Osteocyte (in vitro differentiated cells): ENCODE results near the gene ADAMTS2. TPM values are rescaled to one million over a fixed set of nuclear protein-coding genes. Genes with fewer than 3 reads are reported as not detected.

Experiments
- DNase-seq: peaks from one replicate; pipeline ENCODE4 v3.0.0; 2021; ENCODE audit warnings: mixed read lengths; ENCODE audit not compliant: unreplicated experiment; ENCODE audit errors: extremely low spot score
- H3K27ac Mint-ChIP-seq: one replicate; pipeline ENCODE4 v1.8.0; 2021; ENCODE audit warnings: mild to moderate bottlenecking, mixed read lengths; ENCODE audit not compliant: unreplicated experiment
- H3K27me3 Mint-ChIP-seq: one replicate; pipeline ENCODE4 v1.8.0; 2021; ENCODE audit warnings: mixed read lengths; ENCODE audit not compliant: unreplicated experiment
- H3K36me3 Mint-ChIP-seq: one replicate; pipeline ENCODE4 v1.8.0; 2021; ENCODE audit warnings: mixed read lengths; ENCODE audit not compliant: unreplicated experiment
- H3K4me1 Mint-ChIP-seq: one replicate; pipeline ENCODE4 v1.8.0; 2021; ENCODE audit warnings: mixed read lengths; ENCODE audit not compliant: unreplicated experiment
- H3K4me3 Mint-ChIP-seq: one replicate; pipeline ENCODE4 v1.8.0; 2021; ENCODE audit warnings: mild to moderate bottlenecking, moderate library complexity, mixed read lengths; ENCODE audit not compliant: unreplicated experiment
- H3K9me3 Mint-ChIP-seq: one replicate; pipeline ENCODE4 v1.8.0; 2021; ENCODE audit warnings: mixed read lengths; ENCODE audit not compliant: unreplicated experiment
- total RNA-seq: library from RNA; stranded (reverse); gene quantifications from 2 replicates; pipeline ENCODE4 v1.2.1, GENCODE V29; 2021
- TF ChIP-seq, protein P1 (sequence below): fragments of 200-600 bp; sonication (generic); IDR thresholded peaks from 2 replicates; pipeline ENCODE4 v1.5.0; 2021; ENCODE audit warnings: antibody characterized with exemption, mild to moderate bottlenecking, moderate library complexity

ADAMTS2 gene
- total RNA-seq, 1 donor from 2014 or later = 12.2 TPM

DNA sequence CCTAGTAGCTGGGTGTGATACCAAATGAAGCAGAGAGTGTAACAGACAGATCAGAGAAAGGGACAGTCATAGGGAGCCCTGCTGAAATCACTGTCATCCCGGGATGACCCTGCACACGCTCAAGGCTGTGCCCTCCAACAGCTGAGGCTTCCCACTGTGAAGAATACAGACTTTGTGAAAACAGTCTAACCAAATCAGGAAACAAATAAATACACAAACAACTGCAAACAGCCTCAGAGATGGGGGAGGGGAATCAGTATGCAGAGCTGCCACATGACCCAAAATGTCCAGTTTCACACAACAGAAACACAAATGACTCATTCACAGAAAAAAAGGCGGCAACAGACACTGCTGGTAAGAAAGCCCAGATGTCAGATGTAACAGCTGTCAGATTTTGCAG, 101.9 kb downstream of the ADAMTS2 start:
- Mint-ChIP-seq H3K9me3 (peaks cover 42% of the 10 kb centered on the region), H3K27ac (no peak overlapping the region), H3K4me1 (no peaks in the 10 kb centered on the region), H3K27me3 (no peaks in the 10 kb centered on the region), H3K36me3 (no peaks in the 10 kb centered on the region), H3K4me3 (no peak overlapping the region)
- DNase-seq = no peak
- TF ChIP-seq, protein P1, sequence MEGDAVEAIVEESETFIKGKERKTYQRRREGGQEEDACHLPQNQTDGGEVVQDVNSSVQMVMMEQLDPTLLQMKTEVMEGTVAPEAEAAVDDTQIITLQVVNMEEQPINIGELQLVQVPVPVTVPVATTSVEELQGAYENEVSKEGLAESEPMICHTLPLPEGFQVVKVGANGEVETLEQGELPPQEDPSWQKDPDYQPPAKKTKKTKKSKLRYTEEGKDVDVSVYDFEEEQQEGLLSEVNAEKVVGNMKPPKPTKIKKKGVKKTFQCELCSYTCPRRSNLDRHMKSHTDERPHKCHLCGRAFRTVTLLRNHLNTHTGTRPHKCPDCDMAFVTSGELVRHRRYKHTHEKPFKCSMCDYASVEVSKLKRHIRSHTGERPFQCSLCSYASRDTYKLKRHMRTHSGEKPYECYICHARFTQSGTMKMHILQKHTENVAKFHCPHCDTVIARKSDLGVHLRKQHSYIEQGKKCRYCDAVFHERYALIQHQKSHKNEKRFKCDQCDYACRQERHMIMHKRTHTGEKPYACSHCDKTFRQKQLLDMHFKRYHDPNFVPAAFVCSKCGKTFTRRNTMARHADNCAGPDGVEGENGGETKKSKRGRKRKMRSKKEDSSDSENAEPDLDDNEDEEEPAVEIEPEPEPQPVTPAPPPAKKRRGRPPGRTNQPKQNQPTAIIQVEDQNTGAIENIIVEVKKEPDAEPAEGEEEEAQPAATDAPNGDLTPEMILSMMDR = no peak

DNA sequence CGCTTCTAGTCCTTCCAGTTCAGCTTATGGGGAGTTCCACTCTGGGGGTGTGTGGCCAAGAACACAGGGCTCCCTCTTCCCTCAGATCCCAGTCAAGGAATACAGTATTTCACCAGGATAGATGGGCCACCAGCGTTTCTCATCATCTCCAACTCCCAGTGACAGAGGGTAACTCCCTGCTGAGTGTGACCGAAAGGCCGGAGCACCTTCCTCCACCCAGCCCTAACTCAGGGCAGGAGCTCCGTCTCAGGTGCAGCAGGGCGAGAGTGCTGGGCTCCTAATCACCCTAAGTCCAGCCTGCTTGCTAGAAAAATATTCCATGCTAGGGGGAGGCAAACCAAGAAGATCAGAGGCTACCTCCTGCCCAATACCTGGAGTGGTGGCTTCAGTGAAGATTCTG, 102.6 kb downstream of the ADAMTS2 start:
- TF ChIP-seq, protein P1 = no peak
- H3K4me3 Mint-ChIP-seq = no peak overlapping the region
- H3K36me3 Mint-ChIP-seq = no peaks in the 10 kb centered on the region
- H3K27ac Mint-ChIP-seq = no peak overlapping the region
- H3K27me3 Mint-ChIP-seq = no peaks in the 10 kb centered on the region
- H3K9me3 Mint-ChIP-seq = peaks cover 42% of the 10 kb centered on the region
- no peaks in the 10 kb centered on the region for H3K4me1 Mint-ChIP-seq
- no peak for DNase-seq

DNA sequence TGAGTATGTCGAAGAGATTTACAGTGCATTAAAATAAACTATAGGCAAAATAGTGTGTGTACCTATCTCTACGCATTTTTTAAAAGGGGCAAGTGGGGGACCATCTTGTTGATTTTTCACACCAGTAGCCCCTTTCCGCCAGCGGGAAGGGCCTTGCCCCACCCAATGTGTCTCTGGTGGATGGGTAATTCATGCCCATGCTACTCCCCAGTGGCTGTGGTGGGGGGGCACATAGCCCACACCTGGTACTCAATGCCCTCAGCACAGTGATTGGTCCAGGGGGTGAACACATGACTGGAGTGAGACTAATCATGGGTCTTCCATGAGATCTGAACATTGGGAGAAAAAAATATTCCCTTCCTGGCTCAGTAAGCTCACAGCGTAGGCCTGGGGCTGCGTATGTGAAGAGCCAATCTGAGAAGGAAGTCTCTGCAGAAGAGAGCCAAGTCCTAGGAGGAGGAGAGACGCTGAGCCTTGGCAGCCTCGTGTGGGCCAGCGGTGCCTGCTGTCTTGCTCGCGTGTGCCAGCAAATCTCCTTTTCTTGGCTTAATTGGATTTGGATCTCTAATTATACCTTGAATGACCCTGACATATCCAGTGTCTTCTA, 103.4 kb downstream of the ADAMTS2 start:
- Mint-ChIP-seq H3K9me3 (peaks cover 40% of the 10 kb centered on the region), H3K4me1 (no peaks in the 10 kb centered on the region), H3K4me3 (no peak overlapping the region), H3K36me3 (no peaks in the 10 kb centered on the region), H3K27ac (no peak overlapping the region), H3K27me3 (no peaks in the 10 kb centered on the region)
- DNase-seq = no peak
- TF ChIP-seq, protein P1 = no peak

DNA sequence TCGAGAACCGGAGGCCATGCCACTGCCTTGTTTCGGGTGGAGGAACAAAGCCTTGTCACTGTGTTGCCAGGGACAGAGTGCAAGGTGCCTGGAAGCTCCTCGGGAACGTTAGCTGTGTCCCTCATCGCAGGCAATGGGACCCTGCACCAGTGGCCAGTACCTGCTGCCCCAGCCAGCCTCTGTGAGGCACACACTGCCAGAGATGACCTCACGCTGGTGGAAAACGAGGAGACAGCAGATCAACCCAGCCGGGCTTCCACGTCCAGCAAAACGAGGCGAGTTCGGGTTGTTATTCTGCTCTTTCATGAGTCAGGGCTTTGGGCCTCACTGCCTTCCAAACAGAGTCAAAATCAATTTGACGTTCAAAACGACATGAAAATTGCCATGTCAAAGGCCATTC, 104.1 kb downstream of the ADAMTS2 start:
- TF ChIP-seq, protein P1 = no peak
- Mint-ChIP-seq H3K9me3 (peaks cover 35% of the 10 kb centered on the region), H3K27ac (no peak overlapping the region), H3K27me3 (no peaks in the 10 kb centered on the region), H3K4me1 (no peaks in the 10 kb centered on the region), H3K36me3 (no peaks in the 10 kb centered on the region), H3K4me3 (no peak overlapping the region)
- DNase-seq = no peak

DNA sequence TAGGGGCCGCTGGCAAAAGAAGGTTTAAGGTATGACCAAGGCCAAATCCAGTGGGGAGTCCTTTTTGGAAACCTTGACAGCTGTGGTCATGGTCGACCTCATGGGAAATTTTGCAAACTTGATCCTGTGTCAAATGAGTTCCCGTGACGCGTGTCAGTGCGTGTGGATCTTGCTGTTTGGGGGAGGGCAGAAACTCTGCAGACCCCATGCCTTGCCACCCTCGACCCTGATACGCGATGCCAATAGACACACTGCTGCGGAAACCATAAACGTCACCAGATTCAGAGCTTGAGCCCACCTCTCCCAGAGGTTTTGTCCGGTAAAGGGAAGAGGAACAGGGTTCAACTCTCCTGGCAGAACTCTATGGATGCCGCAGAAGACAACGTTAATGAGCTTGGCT, 104.7 kb downstream of the ADAMTS2 start:
- H3K27me3 Mint-ChIP-seq = no peaks in the 10 kb centered on the region
- no peaks in the 10 kb centered on the region for H3K4me1 Mint-ChIP-seq
- TF ChIP-seq, protein P1 = no peak
- H3K36me3 Mint-ChIP-seq = no peaks in the 10 kb centered on the region
- peaks cover 37% of the 10 kb centered on the region for H3K9me3 Mint-ChIP-seq
- H3K27ac Mint-ChIP-seq = no peak overlapping the region
- DNase-seq = no peak
- H3K4me3 Mint-ChIP-seq = no peak overlapping the region
